ENCODE results near the gene AFF3. TPM values are rescaled to one million over a fixed set of nuclear protein-coding genes. Genes with fewer than 3 reads are reported as not detected.
"Not testable (repeated sequence)": the region's sequence is repeated elsewhere in the genome, so short reads cannot be mapped to it uniquely, and the experiment has no call there.

Gene AFF3
- total RNA-seq, 1 experiment from 2014 or later = not detected

DNA sequence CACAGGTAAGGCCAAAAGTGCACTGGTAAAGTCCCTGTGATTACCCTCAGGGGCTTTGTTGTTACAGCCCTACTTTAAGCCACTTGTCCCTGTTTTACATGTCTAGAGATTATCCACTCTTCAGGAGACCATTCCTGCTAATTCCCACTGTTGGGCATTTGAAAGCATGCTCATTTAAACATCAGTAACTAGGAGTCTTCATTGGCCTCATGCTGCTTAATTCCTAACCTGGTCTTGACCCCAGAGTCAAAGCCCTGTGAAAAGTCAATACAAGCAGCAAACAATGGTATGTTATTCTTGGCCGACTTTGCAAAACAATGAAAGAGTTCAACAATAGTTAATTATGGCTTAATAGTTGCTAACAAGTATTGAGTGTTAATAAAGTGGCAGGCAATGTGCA lies 23.2 kb downstream of the AFF3 start:
- TF ChIP-seq, protein P1, sequence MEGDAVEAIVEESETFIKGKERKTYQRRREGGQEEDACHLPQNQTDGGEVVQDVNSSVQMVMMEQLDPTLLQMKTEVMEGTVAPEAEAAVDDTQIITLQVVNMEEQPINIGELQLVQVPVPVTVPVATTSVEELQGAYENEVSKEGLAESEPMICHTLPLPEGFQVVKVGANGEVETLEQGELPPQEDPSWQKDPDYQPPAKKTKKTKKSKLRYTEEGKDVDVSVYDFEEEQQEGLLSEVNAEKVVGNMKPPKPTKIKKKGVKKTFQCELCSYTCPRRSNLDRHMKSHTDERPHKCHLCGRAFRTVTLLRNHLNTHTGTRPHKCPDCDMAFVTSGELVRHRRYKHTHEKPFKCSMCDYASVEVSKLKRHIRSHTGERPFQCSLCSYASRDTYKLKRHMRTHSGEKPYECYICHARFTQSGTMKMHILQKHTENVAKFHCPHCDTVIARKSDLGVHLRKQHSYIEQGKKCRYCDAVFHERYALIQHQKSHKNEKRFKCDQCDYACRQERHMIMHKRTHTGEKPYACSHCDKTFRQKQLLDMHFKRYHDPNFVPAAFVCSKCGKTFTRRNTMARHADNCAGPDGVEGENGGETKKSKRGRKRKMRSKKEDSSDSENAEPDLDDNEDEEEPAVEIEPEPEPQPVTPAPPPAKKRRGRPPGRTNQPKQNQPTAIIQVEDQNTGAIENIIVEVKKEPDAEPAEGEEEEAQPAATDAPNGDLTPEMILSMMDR (conservative IDR thresholded peaks at IDR 0.05; ENCODE audit: low read depth, low read length) = no peak
- TF ChIP-seq EZH2 (IDR thresholded peaks at IDR 0.05; ENCODE audit: borderline replicate concordance, low read depth, low read length, poor library complexity, severe bottlenecking) = no peak
- CTCF ChIA-PET = no interaction called here
- Histone ChIP-seq H3K36me3 (ENCODE audit: insufficient read depth, low read length, poor library complexity, severe bottlenecking) (no peaks in the 10 kb centered on the region), H3K27me3 (replicated peaks; ENCODE audit: insufficient read depth, low read depth, low read length, poor library complexity) (no peaks in the 10 kb centered on the region), H3K9me3 (ENCODE audit: low read depth, low read length, poor library complexity, severe bottlenecking) (no peaks in the 10 kb centered on the region), H3K27ac (ENCODE audit: low read depth, low read length, poor library complexity, severe bottlenecking) (no peak overlapping the region), H3K4me1 (ENCODE audit: insufficient read depth, low read length, poor library complexity, severe bottlenecking) (no peaks in the 10 kb centered on the region), H3K4me3 (ENCODE audit: low read depth, low read length, poor library complexity, severe bottlenecking) (no peak overlapping the region)
- BruUV-seq (replicated peaks) = no TSS peak
- POLR2A ChIA-PET (ENCODE audit: low non-redundant PET) = no interaction called here
- DNase-seq (ENCODE audit: low spot score) = no peak
- intact Hi-C loops (cut with micrococcal nuclease; ENCODE audit: unreplicated experiment) = no loop called here

DNA sequence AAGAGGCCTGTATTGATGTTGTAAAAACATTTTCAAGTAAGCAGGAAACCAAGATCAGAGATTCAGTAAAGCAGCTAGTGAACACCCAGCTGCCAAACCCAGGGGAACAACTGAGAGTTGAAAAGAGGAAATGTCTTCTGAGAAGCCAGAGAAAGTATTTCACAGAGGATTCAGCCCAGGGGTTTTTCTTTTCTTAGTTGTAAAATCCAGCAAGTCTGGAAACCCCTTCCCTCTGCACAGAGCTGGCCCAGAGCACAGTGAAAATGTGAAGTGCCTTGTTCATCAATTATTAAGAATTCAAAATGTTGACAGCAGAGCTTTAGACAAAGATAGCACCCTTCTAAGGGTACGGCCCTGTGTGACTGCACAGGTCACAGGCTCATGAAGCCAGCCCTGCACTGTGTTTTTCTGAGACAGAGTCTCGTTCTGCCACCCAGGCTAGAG lies 28.4 kb downstream of the AFF3 start:
- Histone ChIP-seq H3K27me3 (replicated peaks; ENCODE audit: insufficient read depth, low read depth, low read length, poor library complexity) (peaks cover 29% of the 10 kb centered on the region), H3K36me3 (ENCODE audit: insufficient read depth, low read length, poor library complexity, severe bottlenecking) (no peaks in the 10 kb centered on the region), H3K4me3 (ENCODE audit: low read depth, low read length, poor library complexity, severe bottlenecking) (no peak overlapping the region), H3K27ac (ENCODE audit: low read depth, low read length, poor library complexity, severe bottlenecking) (no peak overlapping the region), H3K4me1 (ENCODE audit: insufficient read depth, low read length, poor library complexity, severe bottlenecking) (no peaks in the 10 kb centered on the region), H3K9me3 (ENCODE audit: low read depth, low read length, poor library complexity, severe bottlenecking) (no peaks in the 10 kb centered on the region)
- no peak for TF ChIP-seq EZH2 (IDR thresholded peaks at IDR 0.05; ENCODE audit: borderline replicate concordance, low read depth, low read length, poor library complexity, severe bottlenecking)
- TF ChIP-seq, protein P1 (conservative IDR thresholded peaks at IDR 0.05; ENCODE audit: low read depth, low read length) = no peak
- no TSS peak for BruUV-seq (replicated peaks)
- POLR2A ChIA-PET (ENCODE audit: low non-redundant PET) = no interaction called here
- no peak for DNase-seq (ENCODE audit: low spot score)
- intact Hi-C loops (cut with micrococcal nuclease; ENCODE audit: unreplicated experiment) = no loop called here
- CTCF ChIA-PET = no interaction called here

DNA sequence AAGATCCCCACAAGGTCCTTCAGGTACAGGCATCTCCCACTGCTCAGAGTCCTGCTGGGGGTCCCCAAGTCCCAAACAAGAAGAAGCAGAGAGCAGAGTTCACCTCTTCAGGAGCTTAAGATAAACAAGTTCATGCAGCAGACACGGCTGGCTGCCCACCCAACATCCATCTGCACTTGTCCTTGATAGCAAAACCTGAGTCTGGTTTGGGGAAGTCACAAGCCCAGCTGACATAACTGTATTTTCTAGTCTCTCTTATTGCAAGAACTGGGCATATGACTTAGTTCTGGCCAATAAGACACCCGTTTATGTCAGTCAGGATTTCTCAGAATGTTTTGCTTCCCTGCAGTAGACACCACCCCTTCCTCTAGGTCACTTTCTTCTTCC lies 31.8 kb downstream of the AFF3 start:
- Histone ChIP-seq H3K4me3 (ENCODE audit: low read depth, low read length, poor library complexity, severe bottlenecking) (no peak overlapping the region), H3K9me3 (ENCODE audit: low read depth, low read length, poor library complexity, severe bottlenecking) (no peaks in the 10 kb centered on the region), H3K27me3 (replicated peaks; ENCODE audit: insufficient read depth, low read depth, low read length, poor library complexity) (peaks cover 60% of the 10 kb centered on the region), H3K27ac (ENCODE audit: low read depth, low read length, poor library complexity, severe bottlenecking) (no peak overlapping the region), H3K36me3 (ENCODE audit: insufficient read depth, low read length, poor library complexity, severe bottlenecking) (no peaks in the 10 kb centered on the region), H3K4me1 (ENCODE audit: insufficient read depth, low read length, poor library complexity, severe bottlenecking) (no peaks in the 10 kb centered on the region)
- no peak for DNase-seq (ENCODE audit: low spot score)
- TF ChIP-seq EZH2 (IDR thresholded peaks at IDR 0.05; ENCODE audit: borderline replicate concordance, low read depth, low read length, poor library complexity, severe bottlenecking) = no peak
- intact Hi-C loops (cut with micrococcal nuclease; ENCODE audit: unreplicated experiment) = no loop called here
- POLR2A ChIA-PET (ENCODE audit: low non-redundant PET) = no interaction called here
- CTCF ChIA-PET = no interaction called here
- no TSS peak for BruUV-seq (replicated peaks)

DNA sequence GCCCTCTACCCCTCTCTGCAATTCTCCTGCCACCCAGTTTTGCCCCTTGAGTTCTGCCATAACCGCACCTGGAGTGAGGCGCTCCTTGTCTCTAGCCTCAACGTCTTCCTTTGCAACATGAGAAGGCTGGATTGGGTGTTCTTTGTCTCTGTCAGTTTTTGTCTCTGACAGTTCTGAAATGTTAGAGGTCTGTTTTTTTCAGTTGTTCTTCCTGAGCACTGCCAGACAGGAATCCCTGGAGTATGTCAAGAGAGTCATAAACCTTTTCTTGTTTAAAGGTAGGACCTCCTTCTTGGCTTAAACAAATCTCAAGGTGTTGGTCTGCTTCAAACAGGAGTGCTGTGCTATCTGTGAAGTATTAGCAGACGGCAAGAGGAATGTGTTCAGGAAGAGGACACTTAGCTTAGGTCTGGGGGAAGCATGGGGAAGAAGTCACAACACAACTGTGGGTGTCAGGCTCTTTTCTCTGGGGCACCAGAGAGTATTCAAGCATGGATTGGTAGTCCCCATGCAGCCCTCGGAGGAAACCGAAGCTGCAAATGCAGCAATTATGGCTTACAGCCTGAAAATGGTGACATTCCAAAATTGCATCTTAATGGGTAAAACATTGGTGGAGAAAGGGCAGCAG lies 32.3 kb downstream of the AFF3 start:
- Histone ChIP-seq H3K9me3 (ENCODE audit: low read depth, low read length, poor library complexity, severe bottlenecking) (no peaks in the 10 kb centered on the region), H3K27ac (ENCODE audit: low read depth, low read length, poor library complexity, severe bottlenecking) (no peak overlapping the region), H3K27me3 (replicated peaks; ENCODE audit: insufficient read depth, low read depth, low read length, poor library complexity) (peaks cover 65% of the 10 kb centered on the region), H3K4me3 (ENCODE audit: low read depth, low read length, poor library complexity, severe bottlenecking) (no peak overlapping the region), H3K36me3 (ENCODE audit: insufficient read depth, low read length, poor library complexity, severe bottlenecking) (no peaks in the 10 kb centered on the region), H3K4me1 (ENCODE audit: insufficient read depth, low read length, poor library complexity, severe bottlenecking) (no peaks in the 10 kb centered on the region)
- POLR2A ChIA-PET (ENCODE audit: low non-redundant PET) = no interaction called here
- no peak for TF ChIP-seq EZH2 (IDR thresholded peaks at IDR 0.05; ENCODE audit: borderline replicate concordance, low read depth, low read length, poor library complexity, severe bottlenecking)
- TF ChIP-seq, protein P1 (conservative IDR thresholded peaks at IDR 0.05; ENCODE audit: low read depth, low read length) = no peak
- no peak for DNase-seq (ENCODE audit: low spot score)
- CTCF ChIA-PET = no interaction called here
- intact Hi-C loops (cut with micrococcal nuclease; ENCODE audit: unreplicated experiment) = no loop called here
- no TSS peak for BruUV-seq (replicated peaks)

DNA sequence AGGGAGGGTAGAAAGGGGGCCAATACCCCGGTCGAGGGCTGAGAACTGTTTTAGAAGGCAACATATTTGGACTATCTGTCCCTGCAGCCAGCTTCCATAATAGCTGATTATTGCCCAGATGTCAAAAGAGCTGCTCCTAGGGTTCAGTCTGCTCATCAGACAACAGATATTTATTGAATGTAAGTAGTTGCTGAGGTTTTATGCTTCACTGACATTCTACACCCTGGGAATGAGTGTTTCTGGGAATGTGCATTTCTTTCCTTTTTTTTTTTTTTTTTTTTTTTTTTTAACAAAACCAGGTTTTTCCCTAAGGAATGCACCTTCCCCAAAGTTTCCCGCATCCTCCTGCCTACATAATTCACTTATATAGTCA lies 33.8 kb downstream of the AFF3 start:
- peaks cover 67% of the 10 kb centered on the region for H3K27me3 ChIP-seq (replicated peaks; ENCODE audit: insufficient read depth, low read depth, low read length, poor library complexity)
- POLR2A ChIA-PET (ENCODE audit: low non-redundant PET); DNase-seq (ENCODE audit: low spot score); H3K9me3 ChIP-seq (ENCODE audit: low read depth, low read length, poor library complexity, severe bottlenecking); H3K4me1 ChIP-seq (ENCODE audit: insufficient read depth, low read length, poor library complexity, severe bottlenecking); intact Hi-C loops (cut with micrococcal nuclease; ENCODE audit: unreplicated experiment); H3K4me3 ChIP-seq (ENCODE audit: low read depth, low read length, poor library complexity, severe bottlenecking); H3K36me3 ChIP-seq (ENCODE audit: insufficient read depth, low read length, poor library complexity, severe bottlenecking); H3K27ac ChIP-seq (ENCODE audit: low read depth, low read length, poor library complexity, severe bottlenecking); CTCF ChIA-PET; BruUV-seq (replicated peaks): not testable (repeated sequence)

All from A673 (cell line).